IPS-NIHi11 (cell line): ENCODE measurements around the gene EXOC4.

Experiments
- DNase-seq: peaks from one replicate; pipeline ENCODE4 v3.0.0; 2012; ENCODE audit warnings: mixed read lengths, low spot score

Gene EXOC4

GRCh38 chr7:133573554-133574265, 320.8 kb downstream of the EXOC4 start:
- DNase-seq = no peak

- no peak for DNase-seq
These were observed 323.0 kb downstream of the EXOC4 start for GRCh38 chr7:133575726-133576440.

- no peak for DNase-seq
These were observed 323.8 kb downstream of the EXOC4 start for GRCh38 chr7:133576612-133577168.

GRCh38 chr7:133582766-133583523, 330.1 kb downstream of the EXOC4 start:
- no peak for DNase-seq

- DNase-seq = no peak
These were observed 330.8 kb downstream of the EXOC4 start for GRCh38 chr7:133583545-133584171.

GRCh38 chr7:133584956-133585668, 332.2 kb downstream of the EXOC4 start:
- DNase-seq = no peak

GRCh38 chr7:133586253-133586652, 333.4 kb downstream of the EXOC4 start:
- no peak for DNase-seq

GRCh38 chr7:133587903-133588302, 335.0 kb downstream of the EXOC4 start:
- DNase-seq = no peak

- no peak for DNase-seq
These were observed 337.9 kb downstream of the EXOC4 start for GRCh38 chr7:133590795-133591194.

GRCh38 chr7:133591704-133592340, 338.9 kb downstream of the EXOC4 start:
- DNase-seq = no peak

- no peak for DNase-seq
These were observed 340.7 kb downstream of the EXOC4 start for GRCh38 chr7:133593561-133593960.

- DNase-seq = no peak
These were observed 348.7 kb downstream of the EXOC4 start for GRCh38 chr7:133601617-133602016.

- DNase-seq = no peak
These were observed 349.4 kb downstream of the EXOC4 start for GRCh38 chr7:133602291-133602690.

- DNase-seq = no peak
These were observed 354.1 kb downstream of the EXOC4 start for GRCh38 chr7:133606991-133607390.

GRCh38 chr7:133609806-133610205, 356.9 kb downstream of the EXOC4 start:
- no peak for DNase-seq

GRCh38 chr7:133611955-133612354, 359.1 kb downstream of the EXOC4 start:
- no peak for DNase-seq

GRCh38 chr7:133613250-133613790, 360.4 kb downstream of the EXOC4 start:
- DNase-seq = no peak

GRCh38 chr7:133614251-133614650, 361.4 kb downstream of the EXOC4 start:
- DNase-seq = no peak

GRCh38 chr7:133618970-133619369, 366.1 kb downstream of the EXOC4 start:
- DNase-seq = no peak

- DNase-seq = no peak
These were observed 366.6 kb downstream of the EXOC4 start for GRCh38 chr7:133619491-133619890.

GRCh38 chr7:133623721-133624120, 370.8 kb downstream of the EXOC4 start:
- no peak for DNase-seq
